Measurements from ENCODE around the gene DNMT3A.

The DNMT3A gene

DNA sequence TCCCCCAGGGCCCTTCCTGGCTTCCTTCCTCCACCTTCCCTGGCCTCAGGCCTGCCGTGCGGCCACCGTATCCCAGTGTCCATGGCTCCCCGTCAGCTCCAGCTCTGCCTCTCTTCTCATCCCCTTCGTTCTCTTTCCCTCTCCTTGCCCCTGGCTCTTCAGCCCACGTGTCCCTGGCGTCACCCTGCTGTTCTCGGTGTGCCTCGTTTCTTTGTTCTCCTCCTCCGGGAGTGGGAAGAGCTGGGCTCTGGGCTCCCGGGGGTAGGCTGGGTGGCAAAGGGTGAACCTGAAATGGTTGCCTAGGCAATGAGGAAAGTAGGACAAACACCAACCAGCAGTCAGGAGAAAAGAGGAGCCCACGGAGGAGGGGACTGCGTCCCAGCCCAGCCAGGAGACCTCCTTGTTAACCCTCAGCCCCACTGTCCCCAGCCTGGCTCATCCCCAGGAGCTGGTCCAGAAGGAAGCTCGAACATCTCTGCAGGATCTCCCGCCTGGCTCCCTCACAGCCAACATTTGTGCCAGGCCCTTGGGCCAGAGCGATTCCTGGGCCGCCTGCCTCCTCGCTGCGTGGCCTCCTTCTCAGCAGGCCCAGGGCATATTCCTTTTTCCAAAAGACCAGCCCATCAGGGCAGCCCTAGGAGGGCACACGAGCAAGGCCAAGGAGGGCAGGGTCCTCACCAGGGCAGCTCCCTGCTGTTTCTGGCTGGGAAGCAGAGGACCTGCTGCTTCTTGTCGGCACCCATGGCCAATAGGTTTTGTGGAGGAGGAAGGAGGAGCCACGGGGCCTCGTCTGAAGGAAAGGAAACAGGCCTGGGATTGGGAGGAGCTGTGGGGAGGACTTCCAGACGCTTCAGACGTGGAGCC is 30.9 kb upstream of the DNMT3A start:
- no peak for DNase-seq

- no peak for DNase-seq
These were observed 29.8 kb upstream of the DNMT3A start for GRCh38 chr2:25371253-25372241.

- no peak for DNase-seq
These were observed 28.2 kb upstream of the DNMT3A start for GRCh38 chr2:25369876-25370275.

GRCh38 chr2:25369439-25369838 is 27.7 kb upstream of the DNMT3A start:
- no peak for DNase-seq

DNA sequence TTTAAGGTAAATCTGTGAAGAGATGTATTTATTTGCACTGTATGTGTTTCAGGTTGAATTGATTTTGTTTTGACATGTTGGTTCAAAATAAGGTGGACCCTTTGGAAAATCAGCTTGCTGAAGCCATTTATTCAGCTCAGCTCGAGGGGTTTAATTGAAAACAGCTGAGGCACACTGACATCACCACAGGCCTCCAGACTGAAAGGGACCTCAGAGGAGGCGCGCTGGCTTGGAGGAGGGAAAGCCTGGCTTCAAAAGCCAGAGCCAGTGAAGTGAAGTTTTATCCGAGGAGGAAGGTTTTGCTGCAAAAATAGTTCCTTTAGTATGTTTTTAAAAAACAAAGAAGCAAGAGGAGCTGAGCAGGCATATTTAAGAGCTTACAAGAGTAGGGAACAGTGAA is 26.9 kb upstream of the DNMT3A start:
- DNase-seq, result no peak

- DNase-seq, result no peak
These were observed 25.6 kb upstream of the DNMT3A start for GRCh38 chr2:25367296-25367695.

DNA sequence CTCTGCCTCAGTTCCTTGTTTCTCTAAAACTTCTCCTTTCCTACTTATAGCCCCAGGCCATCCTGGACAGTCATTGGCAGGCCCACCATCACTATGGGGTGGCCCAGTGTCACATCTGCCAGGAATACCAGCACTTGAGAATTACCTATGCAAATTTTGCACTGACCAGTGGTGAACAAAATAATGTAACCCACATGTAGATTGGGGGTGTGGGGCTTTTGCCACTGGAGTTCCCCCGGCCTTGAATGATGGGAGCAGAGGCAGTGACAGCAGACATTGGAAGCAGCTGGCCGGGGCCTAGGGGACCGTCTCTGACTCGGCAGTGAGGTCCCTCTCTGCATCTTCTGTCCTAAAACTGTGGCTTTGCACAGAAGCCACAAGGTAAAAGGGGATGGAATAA is 24.9 kb upstream of the DNMT3A start:
- no peak for DNase-seq

GRCh38 chr2:25365241-25365640 is 23.5 kb upstream of the DNMT3A start:
- DNase-seq, result no peak

DNA sequence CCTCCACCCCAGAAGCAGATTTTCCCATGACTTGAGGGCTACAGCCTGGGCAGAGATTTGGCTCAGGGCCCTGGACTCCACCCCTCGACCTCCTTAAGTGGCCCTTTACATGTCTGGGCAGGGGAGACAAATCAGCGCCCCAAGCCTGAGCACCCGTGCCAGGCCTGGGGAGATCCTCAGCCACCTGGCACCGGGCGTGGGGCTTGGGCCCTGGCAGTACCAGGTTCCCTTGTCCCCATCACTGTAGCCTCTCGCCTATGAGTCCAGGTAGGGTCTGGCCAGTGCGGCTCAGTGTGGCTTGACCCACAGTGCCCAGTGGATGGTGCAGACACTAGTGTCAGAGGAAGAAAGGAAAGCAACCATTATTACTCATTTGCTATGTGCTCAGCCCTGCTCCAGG is 22.0 kb upstream of the DNMT3A start:
- no peak for DNase-seq

- no peak for DNase-seq
These were observed 20.9 kb upstream of the DNMT3A start for GRCh38 chr2:25362434-25363145.

DNA sequence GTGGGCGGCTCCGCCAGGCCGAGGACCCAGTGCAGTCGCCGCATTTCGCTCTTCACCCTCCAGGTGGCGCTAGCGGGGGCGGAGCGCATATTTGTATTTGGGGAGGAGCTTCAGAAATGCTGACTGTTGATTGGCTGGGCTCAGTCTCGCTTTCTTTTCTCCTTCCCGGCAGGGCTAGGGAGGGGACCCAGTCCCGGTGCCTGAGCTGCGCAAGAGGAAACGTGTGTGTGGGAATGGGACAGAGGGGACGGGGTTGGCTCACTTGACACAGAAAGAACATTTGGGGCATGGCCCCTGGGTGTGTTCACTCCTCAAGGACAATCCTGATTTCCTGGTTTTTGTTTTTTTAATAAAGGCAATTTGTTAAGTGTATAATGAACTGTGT is 20.3 kb upstream of the DNMT3A start:
- no peak for DNase-seq

DNA sequence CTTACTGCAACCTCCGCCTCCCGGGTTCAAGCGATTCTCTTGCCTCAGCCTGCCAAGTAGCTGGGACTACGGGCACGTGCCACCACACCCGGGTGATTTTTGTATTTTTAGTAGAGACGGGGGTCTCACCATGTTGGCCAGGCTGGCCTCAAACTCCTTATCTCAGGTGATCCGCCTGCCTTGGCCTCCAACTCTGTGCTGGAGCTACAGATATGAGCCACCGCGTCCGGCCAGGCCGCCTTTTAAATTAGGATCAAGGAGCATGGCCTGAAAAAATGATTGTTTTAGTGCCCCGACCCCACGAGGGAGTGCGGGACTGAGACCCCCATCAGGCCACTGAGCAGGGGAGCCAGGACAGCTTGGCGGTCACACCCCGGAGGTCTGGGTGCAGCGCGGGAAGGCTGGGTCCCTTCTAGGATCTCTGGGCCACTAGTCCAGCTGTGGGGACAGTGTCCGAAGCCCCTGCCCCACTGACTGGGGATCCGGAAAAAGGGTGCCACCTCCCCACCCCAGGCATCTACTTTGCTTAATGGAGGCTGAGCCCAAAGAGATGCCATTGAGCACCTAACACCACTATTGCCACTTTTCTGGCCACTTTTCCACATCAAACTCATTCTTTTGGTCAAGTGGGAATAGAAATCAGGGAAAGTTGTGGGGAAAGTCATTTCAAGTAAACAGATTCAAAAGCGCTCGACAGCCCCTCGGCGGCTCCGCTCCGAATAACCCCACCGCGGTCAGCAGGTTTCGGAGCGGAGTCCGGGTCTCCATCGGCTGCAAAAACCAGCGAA is 19.7 kb upstream of the DNMT3A start:
- no peak for DNase-seq

DNA sequence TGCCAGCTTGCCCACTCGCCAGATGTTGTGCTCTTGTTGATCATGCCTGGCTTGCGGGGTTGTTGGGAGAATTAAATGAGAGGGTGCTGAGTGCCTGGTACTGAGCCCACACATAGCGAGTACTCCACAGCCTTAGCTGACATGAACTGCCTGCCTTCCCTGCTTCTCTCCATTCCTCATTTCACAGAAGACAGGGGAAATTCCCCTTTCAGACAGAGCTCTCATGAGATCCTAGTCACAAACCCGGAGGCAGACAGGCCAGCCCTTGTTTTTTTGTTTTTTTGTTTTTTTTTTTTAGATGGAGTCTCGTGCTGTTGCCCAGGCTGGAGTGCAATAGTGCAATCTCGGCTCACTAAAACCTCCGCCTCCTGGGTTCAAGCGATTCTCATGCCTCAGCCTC is 17.1 kb upstream of the DNMT3A start:
- no peak for DNase-seq

DNA sequence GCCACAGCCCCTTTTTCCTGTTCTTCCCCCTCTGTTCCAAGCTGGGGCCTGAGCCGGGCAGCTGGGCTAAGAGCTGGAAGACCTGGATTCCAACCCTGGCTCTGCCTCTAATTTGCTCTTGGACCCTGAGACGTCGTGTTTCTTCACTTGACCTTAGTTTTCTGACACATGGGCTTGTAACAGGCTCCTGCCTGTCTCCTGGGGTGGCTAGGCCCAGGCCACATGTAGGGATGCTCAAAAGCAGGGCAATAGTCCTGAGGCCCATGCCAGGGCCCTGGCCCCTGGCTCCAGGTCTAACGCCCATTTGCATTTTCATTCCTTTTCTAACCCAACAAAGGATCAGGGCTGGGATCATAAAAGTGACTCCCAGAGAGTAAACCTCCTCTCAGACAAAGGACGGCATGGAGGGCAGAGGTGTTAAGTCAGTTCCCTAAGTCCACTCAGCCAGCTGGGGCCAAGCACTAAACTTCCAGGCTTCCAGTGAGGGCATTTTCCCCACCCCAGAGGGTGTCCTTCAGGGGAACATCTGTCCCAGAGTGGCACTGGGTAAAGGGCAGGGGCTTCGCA is 16.6 kb upstream of the DNMT3A start:
- DNase-seq, result no peak

DNA sequence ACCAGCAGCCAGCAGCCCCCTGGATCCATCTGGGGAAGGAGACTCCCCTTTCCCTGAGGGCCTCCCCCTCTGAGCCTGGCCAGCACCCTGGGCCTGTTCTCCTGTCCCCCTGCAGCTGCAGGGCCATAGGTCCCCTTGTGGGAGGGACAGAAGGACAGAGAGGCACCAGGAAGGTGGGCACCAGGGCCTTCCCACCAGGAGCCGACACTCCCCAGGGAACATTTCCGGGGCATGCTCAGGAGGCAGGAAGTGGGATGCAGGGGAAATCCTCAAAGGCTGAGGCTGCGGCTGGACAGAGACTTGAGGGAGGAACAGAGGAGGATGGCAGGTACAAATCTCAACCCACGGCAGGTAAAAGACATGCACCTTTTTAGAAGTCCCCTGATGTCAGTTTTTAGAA is 14.4 kb upstream of the DNMT3A start:
- DNase-seq, result no peak

DNA sequence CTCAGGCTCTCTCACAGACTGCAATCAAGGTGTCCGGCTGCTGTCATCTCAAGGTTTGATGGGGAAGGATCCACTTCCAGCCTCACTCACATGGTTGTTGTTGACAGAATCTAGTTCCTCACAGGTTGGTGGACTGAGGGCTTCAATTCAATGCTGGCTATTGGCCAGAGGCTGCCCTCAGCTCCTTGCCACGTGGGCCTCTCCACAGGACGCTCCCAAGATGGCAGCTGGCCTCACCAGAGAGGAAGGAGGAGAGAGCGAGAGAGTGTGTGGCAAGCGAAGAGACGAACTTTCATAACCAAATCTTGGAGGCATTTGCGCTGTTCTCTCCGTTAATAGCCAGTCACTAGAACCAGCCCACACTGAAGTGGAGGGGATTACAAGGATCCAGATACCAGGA is 13.5 kb upstream of the DNMT3A start:
- no peak for DNase-seq

DNA sequence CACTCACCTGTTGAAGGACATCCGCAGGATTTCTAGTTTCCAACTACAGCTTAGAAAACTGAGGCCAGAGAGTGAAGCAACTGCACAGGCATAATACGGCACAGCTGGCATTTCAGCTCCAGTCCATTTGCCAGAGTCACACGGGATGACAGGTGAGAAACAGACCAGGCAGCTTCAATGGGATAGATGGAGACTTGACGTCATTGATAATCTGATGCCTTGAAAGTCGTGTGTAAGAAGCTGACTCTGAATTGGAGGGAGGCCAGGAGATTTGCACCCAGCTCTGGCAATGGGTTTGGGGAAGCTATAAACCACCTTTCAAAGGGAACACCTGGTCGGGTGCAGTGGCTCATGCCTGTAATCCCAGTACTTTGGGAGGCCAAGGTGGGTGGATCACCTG is 12.4 kb upstream of the DNMT3A start:
- no peak for DNase-seq

DNA sequence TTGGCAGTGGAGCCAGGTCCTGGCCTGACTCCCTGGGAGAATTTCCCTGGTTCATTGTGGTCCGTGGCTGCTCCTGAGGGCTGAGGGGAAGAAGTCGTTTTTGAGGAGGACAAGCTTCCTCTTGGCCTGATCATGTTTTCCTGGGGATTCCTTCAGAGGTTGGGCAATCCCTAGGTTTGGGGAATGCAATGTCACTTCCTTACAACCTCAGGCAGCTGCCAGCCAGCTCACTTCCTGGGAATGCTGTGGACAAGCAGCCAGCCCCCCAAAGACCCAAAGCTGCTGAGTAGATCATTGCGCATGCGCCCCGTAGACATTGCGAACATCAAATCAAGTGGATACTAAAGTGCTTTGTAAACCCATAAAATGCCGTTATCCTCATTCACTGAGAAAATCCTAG is 7.7 kb upstream of the DNMT3A start:
- no peak for DNase-seq

GRCh38 chr2:25347846-25348245 is 6.1 kb upstream of the DNMT3A start:
- no peak for DNase-seq

DNA sequence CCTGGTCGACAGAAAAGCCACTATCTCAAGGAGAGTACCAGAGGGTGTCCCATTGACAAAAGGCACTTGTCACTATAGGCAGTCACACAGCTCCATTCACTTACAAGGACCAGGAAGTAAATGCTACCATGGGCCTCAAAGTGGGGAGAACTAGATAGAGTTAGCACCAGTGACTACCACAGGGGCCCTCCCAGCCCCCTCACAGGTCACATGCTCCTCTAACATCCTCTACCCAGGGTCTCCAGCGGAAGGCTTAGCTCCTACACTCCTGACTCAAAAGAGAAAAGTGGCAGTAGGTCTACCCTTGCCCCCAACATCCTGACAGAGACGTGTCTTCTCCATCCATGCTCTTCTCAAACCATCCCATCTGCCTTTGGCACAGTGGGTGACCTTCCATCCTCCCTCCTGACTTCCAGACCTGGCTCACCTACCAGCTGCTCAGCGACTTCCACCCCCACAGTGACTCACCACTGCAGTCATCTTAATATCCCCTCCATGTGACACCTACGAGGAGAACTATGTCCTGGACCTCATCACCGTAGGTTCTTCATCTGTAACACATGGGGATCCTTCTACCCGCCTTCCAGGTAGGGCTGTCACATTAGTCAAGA is 5.6 kb upstream of the DNMT3A start:
- no peak for DNase-seq

- DNase-seq, result no peak
These were observed 1.6 kb upstream of the DNMT3A start for GRCh38 chr2:25343187-25343825.

Data from NCI-H446 (cell line).